SK-N-SH (cell line): ENCODE results near the gene DDX51. TPM values are rescaled to one million over a fixed set of nuclear protein-coding genes. Genes with fewer than 3 reads are reported as not detected.

Experiments
- CTCF ChIA-PET: fragments of 300-600, 350-600 bp; formaldehyde crosslinking; extraction: SDS; loops from one replicate; lab custom pipeline; 2021; lab: Yijun Ruan, JAX
- POLR2A ChIA-PET: fragments of 350-600 bp; sonication (Branson Sonifier 250); formaldehyde crosslinking; extraction: SDS; loops from one replicate; lab custom pipeline; 2020; ENCODE audit warnings: antibody characterized with exemption, inconsistent platforms; lab: Yijun Ruan, JAX
- DNase-seq: peaks from one replicate; pipeline ENCODE4 v3.0.0; 2012
- H2AFZ ChIP-seq: fragments of 200-600 bp; sonication (generic); 2 replicates; pipeline ENCODE4 v1.8.1; 2016; ENCODE audit warnings: antibody characterized with exemption, mild to moderate bottlenecking, low read depth
- H3F3A ChIP-seq: fragments of 200-600 bp; sonication (generic); replicated peaks from 2 replicates; pipeline ENCODE3; 2016; ENCODE audit warnings: antibody characterized with exemption, mild to moderate bottlenecking; ENCODE audit not compliant: insufficient read depth
- H3K27ac ChIP-seq, 2 experiments: fragments of 200-500 bp in 1 of 2; fragments of 200-600 bp in 1 of 2; sonication (Bioruptor generic) in 1 of 2; sonication (generic), shearing (Covaris generic) in 1 of 2; 2 replicates each; pipeline versions ENCODE4 v1.5.1 to v1.6.1; 2014 to 2016; ENCODE audit warnings: low read depth in 2 of 2, inconsistent platforms in 1 of 2, low read length in 1 of 2, mild to moderate bottlenecking in 1 of 2, mixed read lengths in 1 of 2
- H3K27me3 ChIP-seq: fragments of 200-600 bp; sonication (generic), shearing (Covaris generic); 2 replicates; pipeline ENCODE4 v1.6.1; 2016; ENCODE audit warnings: mixed run types; ENCODE audit not compliant: insufficient read depth
- H3K36me3 ChIP-seq, 2 experiments: fragments of 200-500 bp in 1 of 2; fragments of 200-600 bp in 1 of 2; sonication (Bioruptor generic) in 1 of 2; sonication (generic) in 1 of 2; replicated peaks in 1 of 2; 2 replicates each; pipeline versions ENCODE3 to v1.5.1; 2014 to 2016; ENCODE audit warnings: low read length in 1 of 2, mild to moderate bottlenecking in 1 of 2; ENCODE audit not compliant: insufficient read depth in 2 of 2, control insufficient read depth in 1 of 2
- H3K4me1 ChIP-seq, 2 experiments: fragments of 200-500 bp in 1 of 2; fragments of 200-600 bp in 1 of 2; sonication (Bioruptor generic) in 1 of 2; sonication (generic), shearing (Covaris generic) in 1 of 2; 2 replicates each; pipeline versions ENCODE4 v1.5.1 to v1.6.1; 2014 to 2016; ENCODE audit warnings: low read depth in 1 of 2, low read length in 1 of 2, mixed run types in 1 of 2; ENCODE audit not compliant: insufficient read depth in 2 of 2, control insufficient read depth in 1 of 2
- H3K4me2 ChIP-seq: fragments of 200-600 bp; sonication (generic), shearing (Covaris generic); 2 replicates; pipeline ENCODE4 v1.6.1; 2017; ENCODE audit warnings: mixed run types
- H3K4me3 ChIP-seq, 2 experiments: fragments of 200-500 bp in 1 of 2; fragments of 200-600 bp in 1 of 2; sonication (Bioruptor generic) in 1 of 2; sonication (generic), shearing (Covaris generic) in 1 of 2; 2 replicates each; pipeline versions ENCODE4 v1.5.1 to v1.8.1; 2014 to 2016; ENCODE audit warnings: low read depth in 2 of 2, inconsistent platforms in 1 of 2, low read length in 1 of 2, mild to moderate bottlenecking in 1 of 2, mixed read lengths in 1 of 2, moderate library complexity in 1 of 2
- H3K79me2 ChIP-seq: fragments of 200-600 bp; sonication (generic); 2 replicates; pipeline ENCODE4 v1.8.1; 2017; ENCODE audit warnings: mild to moderate bottlenecking; ENCODE audit not compliant: insufficient read depth
- H3K9ac ChIP-seq: fragments of 200-600 bp; sonication (generic); 2 replicates; pipeline ENCODE4 v1.6.1; 2017; ENCODE audit warnings: mixed run types
- H3K9me2 ChIP-seq: fragments of 200-600 bp; sonication (generic); 2 replicates; pipeline ENCODE4 v1.6.1; 2017; ENCODE audit warnings: mixed run types
- H3K9me3 ChIP-seq: fragments of 200-600 bp; sonication (generic); 2 replicates; pipeline ENCODE4 v1.6.1; 2017; ENCODE audit warnings: mixed run types, mild to moderate bottlenecking, moderate library complexity
- H4K20me1 ChIP-seq: fragments of 200-600 bp; sonication (generic); 2 replicates; pipeline ENCODE4 v1.6.1; 2017; ENCODE audit warnings: mild to moderate bottlenecking, mixed run types; ENCODE audit not compliant: insufficient read depth
- EP300 ChIP-seq, 2 experiments: IDR thresholded peaks; 2 replicates each; pipeline versions ENCODE4 v1.4.0 to v1.6.1; 2012; ENCODE audit warnings: borderline replicate concordance in 1 of 2, low read depth in 1 of 2, low read length in 1 of 2
- FOSL2 ChIP-seq: IDR thresholded peaks from 2 replicates; pipeline ENCODE4 v1.4.0; 2012; ENCODE audit warnings: low read depth, mild to moderate bottlenecking, moderate library complexity, borderline replicate concordance
- FOXJ3 ChIP-seq: sonication (generic); formaldehyde crosslinking; IDR thresholded peaks from 2 replicates; pipeline ENCODE4 v1.5.1; 2020; ENCODE audit warnings: mild to moderate bottlenecking, missing genetic modification reagents
- FOXM1 ChIP-seq: IDR thresholded peaks from 2 replicates; pipeline ENCODE4 v1.4.0; 2012; ENCODE audit warnings: low read depth, mild to moderate bottlenecking
- GABPA ChIP-seq: IDR thresholded peaks from 2 replicates; pipeline ENCODE4 v1.4.0; 2012; ENCODE audit warnings: low read depth, mild to moderate bottlenecking
- GATA2 ChIP-seq: sonication (generic); formaldehyde crosslinking; IDR thresholded peaks from 2 replicates; pipeline ENCODE4 v1.5.0; 2020; ENCODE audit warnings: mild to moderate bottlenecking, missing genetic modification reagents
- IRF3 ChIP-seq: fragments of 150-350 bp; IDR thresholded peaks from 2 replicates; pipeline ENCODE4 v1.6.1; 2016; ENCODE audit warnings: mild to moderate bottlenecking, low read depth, low read length
- JUND ChIP-seq: IDR thresholded peaks from 2 replicates; pipeline ENCODE4 v1.4.0; 2012
- MEF2A ChIP-seq: IDR thresholded peaks from 2 replicates; pipeline ENCODE4 v1.4.0; 2012; ENCODE audit warnings: low read depth, borderline replicate concordance
- MXI1 ChIP-seq: IDR thresholded peaks from 2 replicates; pipeline ENCODE4 v1.6.1; 2012; ENCODE audit warnings: mild to moderate bottlenecking, low read depth, low read length, improper control_type of control experiment
- NFIC ChIP-seq: IDR thresholded peaks from 2 replicates; pipeline ENCODE4 v1.4.0; 2012; ENCODE audit warnings: borderline replicate concordance
- POLR2AphosphoS5 ChIP-seq: IDR thresholded peaks from 2 replicates; pipeline ENCODE4 v1.6.1; 2012; ENCODE audit warnings: low read depth, low read length
- RAD21 ChIP-seq: IDR thresholded peaks from 2 replicates; pipeline ENCODE4 v1.6.1; 2012; ENCODE audit warnings: mild to moderate bottlenecking, low read length
- RCOR1 ChIP-seq: fragments of 150-350 bp; IDR thresholded peaks from 2 replicates; pipeline ENCODE4 v1.6.1; 2017; ENCODE audit warnings: antibody characterized with exemption, low read length
- REST ChIP-seq: IDR thresholded peaks from 2 replicates; pipeline ENCODE4 v1.6.1; 2012; ENCODE audit warnings: mild to moderate bottlenecking, low read depth, low read length, moderate library complexity
- RXRA ChIP-seq: IDR thresholded peaks from 2 replicates; pipeline ENCODE4 v1.4.0; 2012; ENCODE audit warnings: low read depth, mild to moderate bottlenecking, borderline replicate concordance
- SIN3A ChIP-seq: IDR thresholded peaks from 2 replicates; pipeline ENCODE4 v1.6.1; 2012; ENCODE audit warnings: low read depth, mild to moderate bottlenecking, low read length, moderate library complexity, borderline replicate concordance
- TAF1 ChIP-seq: IDR thresholded peaks from 2 replicates; pipeline ENCODE4 v1.6.1; 2012; ENCODE audit warnings: low read depth, mild to moderate bottlenecking, low read length, moderate library complexity, borderline replicate concordance
- TEAD4 ChIP-seq: IDR thresholded peaks from 2 replicates; pipeline ENCODE4 v1.4.0; 2012; ENCODE audit warnings: mild to moderate bottlenecking, borderline replicate concordance; ENCODE audit not compliant: insufficient read depth
- USF1 ChIP-seq: IDR thresholded peaks from 2 replicates; pipeline ENCODE4 v1.4.0; 2012; ENCODE audit warnings: low read depth, borderline replicate concordance
- USF2 ChIP-seq: fragments of 150-350 bp; IDR thresholded peaks from 2 replicates; pipeline ENCODE4 v1.6.1; 2017; ENCODE audit warnings: antibody characterized with exemption, low read length, low read depth, borderline replicate concordance
- WGBS: methylation state at CpG from one replicate; pipeline ENCODE4 v1.1.6; 2017; ENCODE audit warnings: low lambda C conversion rate; 5-methylcytosine and 5-hydroxymethylcytosine counted together
- polyA plus RNA-seq, 3 experiments: library from polyadenylated mRNA; depleted of rRNA; stranded (reverse); fragments of >200 nt; gene quantifications; 2 replicates each; pipeline ENCODE4 v1.2.3, GENCODE V29; 2012
- TF ChIP-seq, protein P1 (sequence below): IDR thresholded peaks from 2 replicates; pipeline ENCODE4 v1.4.0; 2012; ENCODE audit warnings: low read depth

Gene DDX51
- polyA plus RNA-seq, 1 of the 3 experiments (the other 2 are of a cell fraction): 17.3 TPM

DNA sequence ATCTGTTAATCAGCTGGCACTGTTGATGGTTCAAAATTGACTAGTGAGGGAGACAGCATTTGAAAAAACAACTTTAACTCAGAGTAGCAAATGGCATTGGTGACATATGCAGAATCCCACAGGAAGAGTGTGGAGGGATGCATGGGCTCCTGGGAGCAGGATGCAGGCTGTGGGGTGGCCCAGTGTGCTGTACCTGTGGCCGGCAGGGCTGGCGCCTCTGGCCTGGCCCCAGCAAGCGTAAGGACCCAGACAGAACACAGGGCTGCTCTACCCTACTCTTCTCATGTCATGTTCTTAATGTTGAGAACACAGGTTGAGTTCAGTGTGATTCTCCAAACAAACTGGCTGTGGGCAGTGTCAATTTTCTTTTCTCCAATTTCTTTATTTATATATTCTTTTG lies 33.4 kb downstream of the DDX51 start:
- no peaks in the 10 kb centered on the region for H3F3A ChIP-seq
- H3K36me3 ChIP-seq: peaks cover 39 to 53% of the 10 kb centered on the region in 2 experiments
- ChIA-PET CTCF (interaction anchor here (1.2 kb wide), 1 partner anchor 303 kb away, joined by 5 read pairs; no protein-coding TSS in a partner anchor), POLR2A (no interaction called here)
- peaks cover 5% of the 10 kb centered on the region; the same call in 1 of the 2 replicates for H3K79me2 ChIP-seq
- H3K9me3 ChIP-seq: no peaks in the 10 kb centered on the region
- H3K4me3 ChIP-seq: no peak overlapping the region
- H3K9ac ChIP-seq: no peak overlapping the region
- no peak overlapping the region for H3K27ac ChIP-seq
- no peaks in the 10 kb centered on the region for H4K20me1 ChIP-seq
- no peaks in the 10 kb centered on the region for H3K27me3 ChIP-seq
- no peak overlapping the region for H2AFZ ChIP-seq
- H3K4me2 ChIP-seq: no peak overlapping the region
- TF ChIP-seq TEAD4 (no peak), EP300 (IDR thresholded peaks at IDR 0.05; ENCODE audit: borderline replicate concordance in 1 of 2, low read depth in 1 of 2, low read length in 1 of 2) (no peak), POLR2AphosphoS5 (no peak), GABPA (no peak), FOSL2 (no peak), TAF1 (no peak), GATA2 (CRISPR knock-in tag) (no peak), MXI1 (no peak), RAD21 (no peak), USF2 (no peak), JUND (no peak), SIN3A (no peak), IRF3 (no peak), RXRA (no peak)
- TF ChIP-seq, protein P1, sequence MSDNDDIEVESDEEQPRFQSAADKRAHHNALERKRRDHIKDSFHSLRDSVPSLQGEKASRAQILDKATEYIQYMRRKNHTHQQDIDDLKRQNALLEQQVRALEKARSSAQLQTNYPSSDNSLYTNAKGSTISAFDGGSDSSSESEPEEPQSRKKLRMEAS: no peak
- H3K9me2 ChIP-seq: no peaks in the 10 kb centered on the region
- no peaks in the 10 kb centered on the region; a peak in 1 of 4 replicates for H3K4me1 ChIP-seq
- WGBS: 89% methylated on average over 3 of the region's 3 CpGs
- no peak for DNase-seq

DNA sequence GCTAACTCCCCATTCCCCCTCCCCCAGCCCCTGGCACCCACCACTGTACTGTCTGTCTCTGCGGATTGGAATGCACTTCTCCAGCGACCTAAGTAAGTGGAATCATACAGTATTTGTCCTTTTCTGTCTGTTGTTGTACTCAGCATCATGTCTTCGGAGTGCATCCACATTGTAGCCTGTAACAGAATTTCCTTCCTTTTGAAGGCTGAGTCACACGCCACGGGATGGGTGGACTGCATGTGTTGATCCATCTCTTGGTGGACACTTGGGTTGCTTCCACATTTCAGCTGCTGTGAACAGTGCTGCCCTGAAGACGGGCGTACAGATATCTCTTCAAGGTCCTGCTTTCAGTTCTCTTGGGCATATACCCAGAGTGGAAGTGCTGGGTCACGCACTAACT lies 34.4 kb downstream of the DDX51 start:
- no peak overlapping the region for H2AFZ ChIP-seq
- peaks cover 8% of the 10 kb centered on the region; the same call in 1 of the 2 replicates for H3K79me2 ChIP-seq
- H3K27me3 ChIP-seq: no peaks in the 10 kb centered on the region
- no peak overlapping the region for H3K27ac ChIP-seq
- no peaks in the 10 kb centered on the region for H3K9me2 ChIP-seq
- H3K9ac ChIP-seq: no peak overlapping the region
- no peak for DNase-seq
- 92% methylated on average over 8 of the region's 8 CpGs for WGBS
- H3K4me2 ChIP-seq: no peak overlapping the region
- ChIA-PET CTCF (interaction anchor here (1.2 kb wide), 1 partner anchor 304 kb away, joined by 5 read pairs; no protein-coding TSS in a partner anchor), POLR2A (no interaction called here)
- H3K9me3 ChIP-seq: no peaks in the 10 kb centered on the region
- H4K20me1 ChIP-seq: no peaks in the 10 kb centered on the region
- no peaks in the 10 kb centered on the region for H3F3A ChIP-seq
- peaks cover 46 to 48% of the 10 kb centered on the region in 2 experiments for H3K36me3 ChIP-seq
- H3K4me1 ChIP-seq: no peaks in the 10 kb centered on the region; a peak in 1 of 4 replicates
- H3K4me3 ChIP-seq: no peak overlapping the region
- TF ChIP-seq REST (no peak), USF1 (no peak), NFIC (no peak), MXI1 (no peak), RAD21 (no peak), RCOR1 (no peak), FOXJ3 (CRISPR knock-in tag) (no peak), SIN3A (no peak), FOXM1 (no peak), POLR2AphosphoS5 (no peak), MEF2A (no peak), RXRA (no peak)
- TF ChIP-seq, protein P1: no peak
